Duodenal mucosa (tissue), 2 donors: Measurements from ENCODE around the gene RPRD1A.

Experiments used
- H3K27ac ChIP-seq: one replicate; pipeline ENCODE4 v1.7.0; 2013; ENCODE audit warnings: low read depth, low read length
- H3K27me3 ChIP-seq, 2 donors: one replicate each; pipeline ENCODE4 v1.7.0; 2013; ENCODE audit warnings: low read length in 2 of 2, control low read depth in 1 of 2; ENCODE audit not compliant: insufficient read depth in 2 of 2, control insufficient read depth in 1 of 2
- H3K36me3 ChIP-seq, 2 donors: one replicate each; pipeline ENCODE4 v1.7.0; 2013; ENCODE audit warnings: low read length in 2 of 2, control low read depth in 1 of 2; ENCODE audit not compliant: insufficient read depth in 2 of 2, control insufficient read depth in 1 of 2
- H3K4me1 ChIP-seq, 2 donors: one replicate each; pipeline ENCODE4 v1.7.0; 2013; ENCODE audit warnings: low read length in 2 of 2, control low read depth in 1 of 2; ENCODE audit not compliant: insufficient read depth in 2 of 2, control insufficient read depth in 1 of 2
- H3K4me3 ChIP-seq, 2 donors: one replicate each; pipeline ENCODE4 v1.7.0; 2013; ENCODE audit warnings: low read length in 2 of 2, low read depth in 1 of 2
- H3K9ac ChIP-seq, 2 donors: one replicate each; pipeline ENCODE4 v1.7.0; 2013; ENCODE audit warnings: low read length in 2 of 2, low read depth in 1 of 2
- H3K9me3 ChIP-seq, 2 donors: one replicate each; pipeline ENCODE4 v1.7.0; 2013; ENCODE audit warnings: low read length in 2 of 2, control low read depth in 1 of 2; ENCODE audit not compliant: control insufficient read depth in 1 of 2

RPRD1A gene

DNA sequence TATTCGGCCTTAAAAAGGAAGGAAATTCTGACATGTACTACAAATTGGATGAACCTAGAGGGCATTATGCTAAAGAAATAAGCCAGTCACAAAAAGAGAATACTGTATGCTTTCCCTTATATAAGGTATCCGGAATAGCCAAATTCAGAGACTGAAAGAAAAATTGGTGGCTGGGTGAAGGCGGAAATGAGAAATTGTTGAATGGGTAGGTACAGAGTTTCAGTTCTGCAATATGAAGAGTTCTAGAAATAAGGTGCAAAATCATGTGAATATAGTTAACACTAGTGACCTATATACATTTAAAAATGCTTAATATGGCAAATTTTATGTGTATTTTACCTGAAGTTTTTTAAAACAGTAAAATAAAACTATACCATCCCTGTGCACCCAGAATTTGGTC is 51.7 kb downstream of the RPRD1A start:
- Histone ChIP-seq H3K9ac (no peak overlapping the region), H3K9me3 (no peaks in the 10 kb centered on the region), H3K27ac (no peak overlapping the region), H3K4me1 (no peaks in the 10 kb centered on the region), H3K36me3 (peaks cover 0 to 3% of the 10 kb centered on the region in 2 donors), H3K4me3 (no peak overlapping the region), H3K27me3 (no peaks in the 10 kb centered on the region)

GRCh38 chr18:36012891-36013290 is 54.5 kb downstream of the RPRD1A start:
- Histone ChIP-seq H3K4me3 (no peak overlapping the region), H3K9ac (no peak overlapping the region), H3K27me3 (no peaks in the 10 kb centered on the region), H3K36me3 (no peaks in the 10 kb centered on the region), H3K9me3 (no peaks in the 10 kb centered on the region), H3K4me1 (no peaks in the 10 kb centered on the region), H3K27ac (no peak overlapping the region)

DNA sequence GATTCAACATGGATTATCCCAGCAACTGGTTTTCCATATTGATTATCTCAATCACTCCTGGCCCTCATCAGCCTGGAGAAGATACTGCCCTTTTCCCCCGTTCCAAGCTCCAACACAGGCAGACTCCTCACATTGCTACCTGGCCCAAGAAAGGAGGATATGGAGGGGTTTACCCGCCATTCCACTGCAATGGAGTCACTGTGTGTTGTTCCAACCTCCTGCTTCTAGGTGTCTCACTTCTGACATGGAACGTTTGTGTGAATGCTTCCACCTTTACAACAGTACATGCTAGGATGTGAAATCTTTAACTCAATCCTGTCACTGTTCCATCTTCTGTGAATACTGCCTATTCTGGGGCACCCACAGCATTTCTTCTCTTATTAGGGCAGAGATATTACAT is 58.1 kb downstream of the RPRD1A start:
- no peaks in the 10 kb centered on the region for H3K4me1 ChIP-seq
- H3K9ac ChIP-seq: no peak overlapping the region
- no peak overlapping the region for H3K27ac ChIP-seq
- no peak overlapping the region for H3K4me3 ChIP-seq
- H3K36me3 ChIP-seq: no peaks in the 10 kb centered on the region
- H3K9me3 ChIP-seq: no peaks in the 10 kb centered on the region
- no peaks in the 10 kb centered on the region for H3K27me3 ChIP-seq

DNA sequence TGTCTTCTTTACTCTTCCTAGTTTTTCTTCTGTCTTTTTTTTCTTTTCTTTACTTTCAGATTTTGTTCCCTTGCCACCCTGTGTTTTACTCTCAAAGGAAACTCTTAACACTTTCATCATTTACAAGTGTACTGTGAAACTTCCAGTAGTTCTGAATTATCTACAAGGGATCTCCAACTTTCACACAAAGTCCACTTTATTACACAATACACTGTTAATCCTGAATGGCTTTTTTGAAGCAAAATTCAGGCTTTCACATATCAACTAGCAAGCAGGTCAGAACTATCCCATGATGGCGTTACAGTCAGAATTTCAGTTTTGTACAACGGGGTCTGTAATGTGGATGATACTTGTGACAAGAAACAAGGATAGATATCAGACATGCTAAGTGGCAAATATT is 60.4 kb downstream of the RPRD1A start:
- H3K27me3 ChIP-seq: no peaks in the 10 kb centered on the region
- H3K4me1 ChIP-seq: no peaks in the 10 kb centered on the region
- no peak overlapping the region for H3K27ac ChIP-seq
- no peak overlapping the region for H3K4me3 ChIP-seq
- H3K9ac ChIP-seq: no peak overlapping the region
- H3K36me3 ChIP-seq: no peaks in the 10 kb centered on the region
- H3K9me3 ChIP-seq: no peaks in the 10 kb centered on the region

GRCh38 chr18:35999925-36000324 is 67.4 kb downstream of the RPRD1A start:
- no peaks in the 10 kb centered on the region for H3K9me3 ChIP-seq
- H3K9ac ChIP-seq: no peak overlapping the region
- H3K36me3 ChIP-seq: no peaks in the 10 kb centered on the region
- H3K4me3 ChIP-seq: no peak overlapping the region
- H3K27me3 ChIP-seq: no peaks in the 10 kb centered on the region
- H3K27ac ChIP-seq: no peak overlapping the region
- H3K4me1 ChIP-seq: no peaks in the 10 kb centered on the region

DNA sequence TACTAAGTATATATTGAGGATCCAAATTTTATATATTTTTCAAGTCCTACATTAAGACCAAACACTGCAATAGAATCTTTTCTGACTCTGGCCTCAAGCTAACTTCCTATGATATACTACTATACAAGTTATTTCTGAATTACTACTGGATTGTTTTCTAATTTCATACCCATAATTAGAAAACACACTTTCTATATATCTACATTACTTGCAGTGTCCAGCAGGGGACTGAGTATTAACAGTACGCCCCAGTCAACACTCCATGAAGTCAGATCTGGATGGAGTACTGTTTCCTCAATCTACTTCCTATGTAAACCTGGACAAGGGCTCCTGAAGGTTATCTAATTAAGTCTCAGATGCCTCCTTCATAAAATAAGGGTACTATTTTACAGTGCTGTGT is 68.4 kb downstream of the RPRD1A start:
- Histone ChIP-seq H3K27me3 (no peaks in the 10 kb centered on the region), H3K9me3 (no peaks in the 10 kb centered on the region), H3K4me1 (no peaks in the 10 kb centered on the region), H3K36me3 (no peaks in the 10 kb centered on the region), H3K27ac (no peak overlapping the region), H3K9ac (no peak overlapping the region), H3K4me3 (no peak overlapping the region)

DNA sequence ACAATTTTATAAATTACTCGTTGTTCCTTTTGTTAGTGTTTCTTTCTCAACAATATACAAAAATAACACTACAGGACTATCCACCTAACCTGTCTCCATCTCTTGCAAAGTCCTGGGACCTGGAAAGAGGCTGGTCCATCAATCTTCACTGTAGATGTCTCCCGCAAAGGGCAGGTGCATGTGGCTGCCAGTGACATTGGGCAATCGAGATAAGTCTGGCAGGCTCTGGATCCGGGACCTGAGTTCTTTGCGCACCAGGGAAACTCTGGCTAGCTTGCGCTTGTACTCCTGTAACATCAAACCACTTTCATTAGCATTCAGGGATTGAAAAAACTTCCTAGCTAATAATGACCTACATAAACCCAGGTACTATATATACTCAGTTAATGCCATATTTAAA is 74.3 kb downstream of the RPRD1A start:
- no peak overlapping the region for H3K27ac ChIP-seq
- H3K4me3 ChIP-seq: no peak overlapping the region
- no peaks in the 10 kb centered on the region for H3K9me3 ChIP-seq
- peaks cover 11 to 13% of the 10 kb centered on the region in 2 donors for H3K36me3 ChIP-seq
- H3K27me3 ChIP-seq: no peaks in the 10 kb centered on the region
- H3K9ac ChIP-seq: no peak overlapping the region
- H3K4me1 ChIP-seq: no peaks in the 10 kb centered on the region

- Histone ChIP-seq H3K36me3 (peaks cover 13 to 21% of the 10 kb centered on the region in 2 donors), H3K27me3 (no peaks in the 10 kb centered on the region), H3K9ac (no peak overlapping the region), H3K4me1 (no peaks in the 10 kb centered on the region), H3K9me3 (no peaks in the 10 kb centered on the region), H3K4me3 (no peak overlapping the region), H3K27ac (no peak overlapping the region)
These were observed 75.7 kb downstream of the RPRD1A start for GRCh38 chr18:35991696-35992095.

GRCh38 chr18:35983818-35984217 is 83.5 kb downstream of the RPRD1A start:
- H3K27ac ChIP-seq: no peak overlapping the region
- H3K4me1 ChIP-seq: no peaks in the 10 kb centered on the region
- H3K27me3 ChIP-seq: no peaks in the 10 kb centered on the region
- no peak overlapping the region for H3K4me3 ChIP-seq
- no peaks in the 10 kb centered on the region for H3K9me3 ChIP-seq
- no peak overlapping the region for H3K9ac ChIP-seq
- H3K36me3 ChIP-seq: peaks cover 4 to 32% of the 10 kb centered on the region in 2 donors

DNA sequence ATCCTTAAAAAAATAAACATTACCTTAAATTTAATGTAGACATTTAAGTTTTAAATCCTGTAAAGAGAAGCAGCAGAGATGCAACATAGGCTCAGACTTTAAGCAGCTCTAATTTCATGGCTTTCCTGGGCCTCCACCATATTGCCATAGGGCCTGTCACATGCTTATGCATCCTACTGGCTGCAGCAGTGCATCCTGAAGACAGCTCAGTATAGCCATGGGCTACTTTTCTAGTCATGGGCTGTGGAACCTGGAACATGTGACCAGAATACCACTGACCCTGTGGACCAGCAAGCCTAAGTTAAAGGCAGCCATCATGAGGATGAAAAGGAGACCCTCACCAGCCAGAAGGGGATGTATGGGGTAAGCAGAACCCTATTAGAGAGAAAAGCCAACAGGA is 84.2 kb downstream of the RPRD1A start:
- Histone ChIP-seq H3K27me3 (no peaks in the 10 kb centered on the region), H3K27ac (no peak overlapping the region), H3K9ac (no peak overlapping the region), H3K9me3 (no peaks in the 10 kb centered on the region), H3K36me3 (peaks cover 5 to 39% of the 10 kb centered on the region in 2 donors), H3K4me1 (no peaks in the 10 kb centered on the region), H3K4me3 (no peak overlapping the region)
